Hepatocyte (in vitro differentiated cells): ENCODE results near the gene FBLN1. TPM values are rescaled to one million over a fixed set of nuclear protein-coding genes. Genes with fewer than 3 reads are reported as not detected.

Source experiments
- DNase-seq: peaks from one replicate; pipeline ENCODE4 v3.0.0-alpha.2; 2016; ENCODE audit warnings: low spot score
- H2AFZ ChIP-seq: fragments of 200-600 bp; sonication (generic); 2 replicates; pipeline ENCODE4 v1.6.0; 2016; ENCODE audit warnings: antibody characterized with exemption, mild to moderate bottlenecking
- H3K27ac ChIP-seq: fragments of 200-600 bp; sonication (generic); 2 replicates; pipeline ENCODE4 v1.5.1; 2016; ENCODE audit warnings: mild to moderate bottlenecking
- H3K27me3 ChIP-seq: fragments of 200-600 bp; sonication (generic); 2 replicates; pipeline ENCODE4 v1.6.1; 2016
- H3K36me3 ChIP-seq: fragments of 200-600 bp; sonication (generic); replicated peaks from 2 replicates; pipeline ENCODE4 v1.5.1; 2016; ENCODE audit warnings: low read depth; ENCODE audit not compliant: insufficient read depth
- H3K4me1 ChIP-seq: fragments of 200-600 bp; sonication (generic); 2 replicates; pipeline ENCODE4 v1.5.1; 2016; ENCODE audit warnings: mild to moderate bottlenecking, moderate library complexity; ENCODE audit not compliant: insufficient read depth
- H3K4me2 ChIP-seq: fragments of 200-600 bp; sonication (generic); 2 replicates; pipeline ENCODE4 v1.6.0; 2016
- H3K4me3 ChIP-seq: fragments of 200-600 bp; sonication (generic); 2 replicates; pipeline ENCODE4 v1.5.1; 2016; ENCODE audit warnings: mild to moderate bottlenecking
- H3K79me2 ChIP-seq: fragments of 200-600 bp; sonication (generic); 2 replicates; pipeline ENCODE4 v1.6.0; 2017; ENCODE audit warnings: mild to moderate bottlenecking
- H3K9me2 ChIP-seq: fragments of 200-600 bp; sonication (generic); replicated peaks from 2 replicates; pipeline ENCODE4 v1.6.0; 2017; ENCODE audit warnings: mild to moderate bottlenecking; ENCODE audit not compliant: insufficient read depth
- H3K9me3 ChIP-seq: fragments of 200-600 bp; sonication (generic); 2 replicates; pipeline ENCODE4 v1.5.1; 2016; ENCODE audit warnings: low read depth, mild to moderate bottlenecking
- H4K20me1 ChIP-seq: fragments of 200-600 bp; sonication (generic); 2 replicates; pipeline ENCODE4 v1.6.0; 2016; ENCODE audit warnings: mild to moderate bottlenecking; ENCODE audit not compliant: insufficient read depth, poor library complexity, severe bottlenecking
- CTCF ChIP-seq: fragments of 200-600 bp; sonication (generic); IDR thresholded peaks from 2 replicates; pipeline ENCODE4 v1.5.1; 2016; ENCODE audit warnings: antibody characterized with exemption, mild to moderate bottlenecking; ENCODE audit not compliant: poor library complexity
- EZH2 ChIP-seq: fragments of 200-600 bp; sonication (generic); IDR thresholded peaks from 2 replicates; pipeline ENCODE4 v1.6.1; 2016; ENCODE audit warnings: antibody characterized with exemption, mild to moderate bottlenecking, borderline replicate concordance
- EZH2phosphoT487 ChIP-seq: fragments of 200-600 bp; sonication (generic); IDR thresholded peaks from one replicate; pipeline ENCODE4 v1.6.1; 2018; ENCODE audit warnings: antibody characterized with exemption, mild to moderate bottlenecking, low read depth, moderate library complexity; ENCODE audit not compliant: unreplicated experiment, severe bottlenecking
- WGBS: methylation state at CpG from one replicate; pipeline ENCODE4 v1.1.6; 2016; ENCODE audit warnings: low lambda C conversion rate; ENCODE audit errors: missing lambda C conversion rate; 5-methylcytosine and 5-hydroxymethylcytosine counted together
- polyA plus RNA-seq: library from polyadenylated mRNA; unstranded; fragments of >200 nt; fragmentation: Nextera tagmentation; extraction: Ambion mirVana; gene quantifications from 2 replicates; pipeline ENCODE4 v1.2.1, GENCODE V29; 2016
- total RNA-seq: library from RNA; depleted of rRNA; stranded (reverse); fragments of >200 nt; gene quantifications from 2 replicates; pipeline ENCODE4 v1.2.3, GENCODE V29; 2014

The FBLN1 gene
- total RNA-seq (185 and 201 TPM in 2 replicates), polyA plus RNA-seq (669 and 709 TPM in 2 replicates)

GRCh38 chr22:45502215-45503049 is at the start of gene FBLN1:
TSS of gene FBLN1 (plus strand) at chr22:45502883. CDS start at chr22:45502986, 103 bp downstream.
- no peak for TF ChIP-seq EZH2phosphoT487
- TF ChIP-seq CTCF: peak; percentile 39
- Histone ChIP-seq H3K27ac (peak within 1 kb of the TSS; percentile 93), H3K9me3 (no peaks in the 10 kb centered on the region), H2AFZ (peak within 1 kb of the TSS; percentile 82), H4K20me1 (no peaks in the 10 kb centered on the region), H3K4me3 (peak within 1 kb of the TSS; percentile 94), H3K36me3 (no peaks in the 10 kb centered on the region), H3K9me2 (no peaks in the 10 kb centered on the region), H3K4me1 (peaks cover 61% of the 10 kb centered on the region), H3K4me2 (peak within 1 kb of the TSS; percentile 98), H3K79me2 (peaks cover 46% of the 10 kb centered on the region), H3K27me3 (no peaks in the 10 kb centered on the region)
- 6% methylated on average over 38 of the region's 89 CpGs for WGBS
- peak; percentile 83 for DNase-seq

GRCh38 chr22:45453764-45454163 is 48.9 kb upstream of the FBLN1 start:
- no peak overlapping the region for H2AFZ ChIP-seq
- TF ChIP-seq EZH2phosphoT487 (no peak), EZH2 (no peak), CTCF (no peak)
- no peaks in the 10 kb centered on the region for H3K36me3 ChIP-seq
- no peaks in the 10 kb centered on the region for H3K79me2 ChIP-seq
- H4K20me1 ChIP-seq: no peaks in the 10 kb centered on the region
- no peaks in the 10 kb centered on the region for H3K9me2 ChIP-seq
- no peak overlapping the region for H3K4me2 ChIP-seq
- H3K4me3 ChIP-seq: no peak overlapping the region
- no peaks in the 10 kb centered on the region for H3K27me3 ChIP-seq
- WGBS: 93% methylated on average over 6 of the region's 6 CpGs
- peak overlapping the region; percentile 50 for H3K27ac ChIP-seq
- H3K4me1 ChIP-seq: peaks cover 44% of the 10 kb centered on the region
- H3K9me3 ChIP-seq: no peaks in the 10 kb centered on the region
- DNase-seq: no peak

- Histone ChIP-seq H3K27ac (peak overlapping the region; percentile 50), H4K20me1 (no peaks in the 10 kb centered on the region), H3K4me1 (peaks cover 44% of the 10 kb centered on the region), H3K9me3 (no peaks in the 10 kb centered on the region), H2AFZ (no peak overlapping the region), H3K9me2 (no peaks in the 10 kb centered on the region), H3K4me3 (no peak overlapping the region), H3K36me3 (no peaks in the 10 kb centered on the region), H3K79me2 (no peaks in the 10 kb centered on the region), H3K27me3 (no peaks in the 10 kb centered on the region), H3K4me2 (no peak overlapping the region)
- no peak for DNase-seq
- 56% methylated on average over 4 of the region's 4 CpGs for WGBS
- no peak for TF ChIP-seq CTCF
- no peak for TF ChIP-seq EZH2phosphoT487
- TF ChIP-seq EZH2: no peak
These were observed 48.4 kb upstream of the FBLN1 start for GRCh38 chr22:45454275-45454674.
